NCI-H69 (cell line): ENCODE results near the gene CMSS1.
A peak's percentile ranks its signal among the peaks of the same experiment; 100 is the strongest.

Experiments used
- DNase-seq: peaks from one replicate; lab custom pipeline; 2025; lab: John Stamatoyannopoulos, UW

Gene CMSS1

DNA sequence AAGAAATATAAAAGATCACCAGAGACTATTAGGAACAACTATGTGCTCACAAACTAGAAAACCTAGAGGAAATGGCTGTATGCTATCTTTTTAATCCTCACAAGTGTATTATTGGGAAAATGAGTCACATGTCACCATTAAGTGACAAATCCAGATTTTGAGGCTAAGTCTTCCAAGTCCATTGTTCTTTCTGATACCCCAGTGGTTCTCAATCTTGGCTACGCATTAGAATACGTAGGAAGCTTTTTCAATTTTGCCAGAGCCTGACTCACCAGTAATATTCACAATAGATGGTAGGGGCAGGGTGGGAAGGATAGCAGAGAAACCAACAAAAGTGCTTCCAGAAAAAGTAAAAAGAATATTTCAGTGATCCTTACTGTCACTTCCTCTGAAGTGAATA is 179.6 kb downstream of the CMSS1 start:
- no peak for DNase-seq

DNA sequence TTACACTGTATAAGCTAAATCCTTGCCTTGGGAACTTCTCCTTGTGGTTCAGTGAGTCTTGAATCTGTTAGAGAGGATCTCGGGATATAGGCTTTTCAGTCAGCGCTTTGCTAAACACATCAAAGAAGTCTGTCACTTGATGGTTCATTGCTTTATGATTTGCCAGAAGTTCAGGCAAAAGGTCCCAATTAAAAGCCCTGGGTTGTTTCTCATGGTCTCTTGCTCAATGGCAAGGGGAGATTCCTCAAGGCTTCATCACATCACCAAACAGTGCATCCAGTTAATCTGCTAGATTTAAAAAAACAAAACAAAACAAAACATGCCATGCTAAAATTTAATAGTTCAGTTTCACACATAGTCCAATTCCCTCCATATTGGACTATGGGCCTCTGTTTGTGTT is 181.9 kb downstream of the CMSS1 start:
- no peak for DNase-seq

- DNase-seq, result no peak
These were observed 183.4 kb downstream of the CMSS1 start for GRCh38 chr3:100001083-100001482.

DNA sequence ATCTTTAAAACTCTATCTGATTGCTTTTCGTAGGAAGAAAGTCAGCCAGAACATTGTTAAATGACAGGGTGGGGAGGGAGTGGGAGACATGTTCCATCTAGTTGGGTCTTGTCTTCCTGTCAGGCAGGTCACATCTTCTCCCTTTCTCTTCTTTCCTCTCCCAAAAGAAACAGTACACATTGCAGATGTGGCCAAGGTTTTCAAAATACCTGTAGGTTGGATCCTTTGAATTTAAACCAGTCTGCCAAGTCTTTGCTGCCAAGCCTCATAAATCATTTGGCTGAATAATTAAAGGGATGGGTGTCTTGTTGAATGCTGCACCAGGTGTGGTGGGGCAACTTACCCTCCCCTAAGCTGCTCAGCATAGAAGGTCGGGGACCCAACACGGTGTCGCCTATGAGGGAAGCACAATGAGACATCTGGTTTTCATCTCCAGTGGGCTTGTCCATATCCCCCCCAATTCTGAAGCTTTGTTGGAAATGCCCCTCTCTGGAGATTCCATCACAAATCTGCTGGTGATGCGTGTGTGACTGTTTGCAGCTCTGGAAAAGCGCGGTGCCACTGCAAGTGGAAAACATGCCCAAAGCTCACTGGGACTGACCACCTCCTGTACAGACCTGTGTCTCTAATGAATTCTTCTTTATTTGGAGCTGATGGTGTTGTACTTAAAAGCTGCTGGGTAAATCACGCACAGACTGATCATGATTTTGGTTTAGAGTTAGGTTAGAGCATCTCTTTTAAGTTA is 184.0 kb downstream of the CMSS1 start:
- DNase-seq, result peak; percentile 94

GRCh38 chr3:100002599-100003350 is 185.1 kb downstream of the CMSS1 start:
- peak; percentile 90 for DNase-seq

- DNase-seq, result no peak
These were observed 186.2 kb downstream of the CMSS1 start for GRCh38 chr3:100003609-100004503.

- peak; percentile 37 for DNase-seq
These were observed 187.3 kb downstream of the CMSS1 start for GRCh38 chr3:100004931-100005330.

- DNase-seq, result no peak
These were observed 188.2 kb downstream of the CMSS1 start for GRCh38 chr3:100005665-100006393.

DNA sequence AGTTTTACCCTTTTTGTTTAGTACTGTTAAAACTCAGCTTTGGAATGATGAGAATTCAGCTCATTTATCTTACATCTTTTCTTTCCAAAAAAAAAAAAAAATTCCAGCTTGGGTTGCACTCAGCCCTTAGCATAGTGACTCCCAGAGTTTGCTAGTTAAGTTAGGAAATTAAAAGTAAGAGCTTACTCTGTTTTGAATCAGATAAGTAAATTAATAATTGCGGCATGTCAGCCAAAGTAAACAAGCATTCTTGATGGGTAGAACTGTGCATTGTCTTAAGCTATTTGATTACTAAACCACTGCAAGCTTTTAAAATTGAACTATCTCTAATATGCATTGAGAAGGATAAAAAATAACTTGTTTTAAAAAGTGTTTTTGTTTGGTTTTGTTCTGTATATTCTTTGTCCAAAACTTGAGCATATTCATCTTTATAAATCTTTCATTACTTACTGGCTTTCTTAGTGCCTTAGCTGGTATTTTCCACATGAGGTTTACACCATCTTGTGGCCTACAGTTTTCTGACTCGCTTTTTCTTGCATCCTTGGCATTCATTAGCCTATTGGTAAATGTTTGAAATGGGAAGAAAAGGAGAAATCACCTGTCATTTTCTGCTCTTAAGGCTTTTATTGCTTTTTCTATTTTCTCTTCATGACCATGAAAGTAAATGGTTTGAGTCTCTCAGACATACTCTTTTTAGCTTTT is 189.1 kb downstream of the CMSS1 start:
- peak; percentile 15 for DNase-seq

DNA sequence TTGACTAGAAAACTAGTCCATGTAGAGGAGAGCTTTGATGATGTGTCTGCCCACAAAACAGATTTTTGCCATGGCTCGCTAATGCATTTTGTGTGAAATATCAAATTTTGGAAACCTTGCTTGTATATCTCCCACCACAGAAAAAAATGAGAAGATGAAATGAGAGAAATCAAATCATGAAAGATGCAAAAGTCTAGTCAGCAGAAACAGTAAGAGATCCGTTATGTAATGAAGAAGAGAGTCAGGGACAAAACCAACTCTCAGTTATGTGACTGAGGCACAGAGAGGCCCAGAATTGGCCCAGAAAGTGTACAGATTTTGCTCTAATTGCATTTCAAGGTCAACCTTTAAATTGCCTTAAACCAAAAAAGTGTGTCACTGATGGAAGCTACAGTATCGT is 189.7 kb downstream of the CMSS1 start:
- DNase-seq, result no peak

- DNase-seq, result peak; percentile 76
These were observed 190.5 kb downstream of the CMSS1 start for GRCh38 chr3:100008081-100008698.

DNA sequence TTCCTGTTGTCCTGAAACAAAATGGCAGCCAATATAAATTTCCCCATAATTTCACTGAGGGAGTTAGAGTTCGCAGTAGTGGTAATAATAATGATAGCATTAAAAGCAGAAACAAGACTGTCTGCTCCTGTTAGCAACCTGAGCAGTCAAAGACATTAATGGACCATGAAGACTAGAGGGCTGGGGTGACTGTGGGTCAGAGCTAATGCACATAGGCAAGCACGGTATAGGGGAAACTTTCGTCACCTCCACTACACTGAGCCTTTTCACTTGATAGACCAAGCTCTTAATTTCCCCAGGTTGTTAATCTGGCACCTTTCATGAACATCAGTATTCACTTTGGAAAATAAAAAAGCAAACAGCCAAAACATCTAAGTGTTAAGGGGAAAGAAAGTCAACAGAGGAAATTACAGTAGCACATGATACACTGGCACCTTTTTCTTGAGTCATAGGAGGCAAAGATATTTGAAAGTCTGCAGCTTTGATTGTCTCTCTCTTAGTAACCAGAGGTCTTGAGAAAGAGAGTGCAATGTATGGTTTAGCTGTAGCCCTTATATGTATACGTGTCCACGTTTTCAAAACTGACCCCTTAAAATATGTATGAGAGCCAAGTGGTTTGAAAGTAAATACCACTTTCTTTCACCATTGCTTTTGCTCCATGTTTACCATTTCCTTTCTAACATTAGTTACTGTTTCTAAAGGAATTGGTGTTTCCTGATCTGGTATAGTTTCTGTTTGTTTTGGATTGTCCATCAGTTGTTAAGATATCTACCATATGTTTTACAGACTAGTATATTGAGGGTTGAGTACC is 191.8 kb downstream of the CMSS1 start:
- peak; percentile 91 for DNase-seq

DNA sequence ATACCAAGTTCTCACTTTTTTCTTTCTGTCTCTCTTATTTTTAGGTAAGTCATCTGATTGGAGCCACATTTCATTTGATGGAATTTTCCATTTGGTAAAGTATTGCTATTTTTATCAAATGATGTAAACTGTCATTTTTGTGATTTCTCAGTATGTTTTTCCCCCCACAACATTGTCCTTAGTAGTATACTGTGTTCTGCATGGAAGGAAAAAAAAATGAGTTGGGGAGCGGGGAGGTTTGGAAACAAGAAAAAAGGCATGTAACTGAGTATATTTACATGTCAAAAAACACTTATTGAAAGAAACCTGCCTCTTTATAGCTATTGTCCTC is 192.4 kb downstream of the CMSS1 start:
- DNase-seq, result no peak

DNA sequence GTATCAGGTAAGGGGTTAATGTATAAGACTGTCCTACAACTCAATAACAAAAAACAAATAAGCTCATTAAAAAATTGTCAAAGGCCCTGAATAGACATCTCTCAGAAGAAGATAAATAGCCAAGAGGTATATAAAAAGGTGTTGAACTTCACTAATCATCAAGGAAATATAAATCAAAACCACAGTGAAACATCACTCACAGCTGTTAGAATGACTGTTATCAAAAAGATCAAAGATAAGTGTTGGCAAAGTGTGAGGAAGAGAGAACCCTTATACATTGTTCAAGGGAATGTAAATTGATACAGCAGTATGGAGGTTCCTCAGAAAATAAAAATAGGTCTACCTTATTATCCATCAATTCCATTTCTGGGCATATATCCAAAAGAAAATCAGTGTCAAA is 201.1 kb downstream of the CMSS1 start:
- no peak for DNase-seq

DNA sequence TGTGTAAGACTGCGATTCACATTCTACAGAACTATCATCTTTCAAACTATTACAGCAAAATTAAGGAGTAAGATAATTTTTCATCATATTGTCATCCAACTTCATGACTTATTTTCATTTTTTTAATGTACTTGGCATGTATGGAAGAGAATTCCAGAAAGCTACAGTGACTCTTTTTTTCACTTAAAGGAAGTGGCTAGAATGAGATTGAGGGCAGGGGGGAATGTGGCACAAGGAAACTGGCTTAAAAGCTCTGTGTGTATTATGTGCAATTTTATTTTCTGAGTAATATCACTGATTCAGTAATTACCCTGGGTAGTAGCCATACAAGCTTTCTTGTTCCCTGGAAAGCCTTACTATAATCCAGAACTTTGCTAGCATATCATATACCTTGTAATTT is 202.1 kb downstream of the CMSS1 start:
- DNase-seq, result no peak

- DNase-seq, result no peak
These were observed 203.4 kb downstream of the CMSS1 start for GRCh38 chr3:100020876-100021644.

- DNase-seq, result no peak
These were observed 204.8 kb downstream of the CMSS1 start for GRCh38 chr3:100022506-100022905.

GRCh38 chr3:100023150-100023549 is 205.5 kb downstream of the CMSS1 start:
- peak; percentile 81 for DNase-seq

DNA sequence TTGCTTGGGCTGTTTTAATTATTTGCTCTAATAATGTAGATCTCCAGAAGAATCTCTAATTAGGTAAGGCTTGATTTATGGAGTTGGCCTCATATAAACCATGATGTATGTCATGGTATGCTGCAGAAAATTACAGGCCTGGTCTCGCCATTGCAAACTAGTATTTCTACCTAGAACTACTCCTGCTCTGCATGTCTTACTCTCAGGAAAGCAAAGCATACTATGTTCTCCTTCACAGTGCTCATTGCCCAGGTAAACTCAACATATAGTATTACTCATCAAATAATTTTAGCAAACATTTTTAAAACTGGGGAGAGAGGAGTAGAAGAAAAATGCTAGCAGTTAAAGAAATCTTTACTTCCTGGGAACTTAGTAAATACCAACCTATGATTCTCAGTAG is 205.9 kb downstream of the CMSS1 start:
- peak; percentile 67 for DNase-seq
